GM12878 (cell line): Measurements from ENCODE around the gene WWOX.

Source experiments
- E2F4 ChIP-seq: IDR thresholded peaks from 2 replicates; pipeline ENCODE4 v1.6.1; 2012; ENCODE audit warnings: low read depth, low read length, improper control_type of control experiment
- EGR1 ChIP-seq, 2 experiments: IDR thresholded peaks; 1 replicate in 1 of 2; 2 replicates in 1 of 2; pipeline ENCODE4 v1.6.1; 2011 to 2012; ENCODE audit warnings: low read depth in 2 of 2, low read length in 2 of 2, borderline replicate concordance in 1 of 2, mild to moderate bottlenecking in 1 of 2, moderate library complexity in 1 of 2
- EZH2 ChIP-seq: IDR thresholded peaks from 2 replicates; pipeline ENCODE4 v1.6.1; 2012; ENCODE audit warnings: low read depth, mild to moderate bottlenecking, control low read depth, inconsistent platforms, low read length, borderline replicate concordance; ENCODE audit not compliant: control insufficient read depth
- HDAC6 ChIP-seq: fragments of 200-600 bp; sonication (generic); IDR thresholded peaks from one replicate; pipeline ENCODE4 v1.8.0; 2017; ENCODE audit warnings: antibody characterized with exemption; ENCODE audit not compliant: unreplicated experiment
- JUNB ChIP-seq: IDR thresholded peaks from 2 replicates; pipeline ENCODE4 v1.6.1; 2016; ENCODE audit warnings: antibody characterized with exemption, mild to moderate bottlenecking
- SPI1 ChIP-seq: IDR thresholded peaks from 2 replicates; pipeline ENCODE4 v1.6.1; 2011; ENCODE audit warnings: low read depth, mild to moderate bottlenecking, low read length, moderate library complexity, borderline replicate concordance; ENCODE audit not compliant: insufficient read depth
- SREBF2 ChIP-seq: IDR thresholded peaks from 2 replicates; pipeline ENCODE4 v1.6.1; 2012; ENCODE audit warnings: mild to moderate bottlenecking, low read length
- TF ChIP-seq, protein P1 (sequence below), 3 experiments: IDR thresholded peaks in 2 of 3; conservative IDR thresholded peaks in 1 of 3; 2 replicates each; pipeline ENCODE4 v1.5.1; 2011; ENCODE audit warnings: low read depth in 3 of 3, low read length in 3 of 3, mild to moderate bottlenecking in 3 of 3, control low read depth in 2 of 3, moderate library complexity in 2 of 3, inconsistent platforms in 1 of 3, mixed read lengths in 1 of 3; ENCODE audit not compliant: control insufficient read depth in 2 of 3, insufficient read depth in 1 of 3; ENCODE audit errors: extremely low read depth in 1 of 3
- TF ChIP-seq, protein P2 (sequence below): IDR thresholded peaks from 2 replicates; pipeline ENCODE4 v1.6.1; 2011; ENCODE audit warnings: low read depth, low read length, improper control_type of control experiment, borderline replicate concordance

GRCh38 chr16:78307824-78308528 is 208.5 kb downstream of the WWOX start:
- TF ChIP-seq, protein P1, sequence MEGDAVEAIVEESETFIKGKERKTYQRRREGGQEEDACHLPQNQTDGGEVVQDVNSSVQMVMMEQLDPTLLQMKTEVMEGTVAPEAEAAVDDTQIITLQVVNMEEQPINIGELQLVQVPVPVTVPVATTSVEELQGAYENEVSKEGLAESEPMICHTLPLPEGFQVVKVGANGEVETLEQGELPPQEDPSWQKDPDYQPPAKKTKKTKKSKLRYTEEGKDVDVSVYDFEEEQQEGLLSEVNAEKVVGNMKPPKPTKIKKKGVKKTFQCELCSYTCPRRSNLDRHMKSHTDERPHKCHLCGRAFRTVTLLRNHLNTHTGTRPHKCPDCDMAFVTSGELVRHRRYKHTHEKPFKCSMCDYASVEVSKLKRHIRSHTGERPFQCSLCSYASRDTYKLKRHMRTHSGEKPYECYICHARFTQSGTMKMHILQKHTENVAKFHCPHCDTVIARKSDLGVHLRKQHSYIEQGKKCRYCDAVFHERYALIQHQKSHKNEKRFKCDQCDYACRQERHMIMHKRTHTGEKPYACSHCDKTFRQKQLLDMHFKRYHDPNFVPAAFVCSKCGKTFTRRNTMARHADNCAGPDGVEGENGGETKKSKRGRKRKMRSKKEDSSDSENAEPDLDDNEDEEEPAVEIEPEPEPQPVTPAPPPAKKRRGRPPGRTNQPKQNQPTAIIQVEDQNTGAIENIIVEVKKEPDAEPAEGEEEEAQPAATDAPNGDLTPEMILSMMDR (IDR thresholded peaks at IDR 0.05 in 2 of 3, conservative IDR thresholded peaks at IDR 0.05 in 1 of 3; ENCODE audit: control insufficient read depth in 2 of 3, extremely low read depth in 1 of 3, insufficient read depth in 1 of 3, low read depth in 3 of 3, low read length in 3 of 3) = no peak
- TF ChIP-seq JUNB (no peak), EGR1 (IDR thresholded peaks at IDR 0.05; ENCODE audit: borderline replicate concordance in 1 of 2, low read depth in 2 of 2, low read length in 2 of 2) (no peak), E2F4 (no peak), HDAC6 (no peak), EZH2 (no peak), SPI1 (no peak), SREBF2 (no peak)
- TF ChIP-seq, protein P2, sequence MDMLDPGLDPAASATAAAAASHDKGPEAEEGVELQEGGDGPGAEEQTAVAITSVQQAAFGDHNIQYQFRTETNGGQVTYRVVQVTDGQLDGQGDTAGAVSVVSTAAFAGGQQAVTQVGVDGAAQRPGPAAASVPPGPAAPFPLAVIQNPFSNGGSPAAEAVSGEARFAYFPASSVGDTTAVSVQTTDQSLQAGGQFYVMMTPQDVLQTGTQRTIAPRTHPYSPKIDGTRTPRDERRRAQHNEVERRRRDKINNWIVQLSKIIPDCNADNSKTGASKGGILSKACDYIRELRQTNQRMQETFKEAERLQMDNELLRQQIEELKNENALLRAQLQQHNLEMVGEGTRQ = no peak
